A172 (cell line): Measurements from ENCODE around the gene C2orf69. TPM values are rescaled to one million over a fixed set of nuclear protein-coding genes. Genes with fewer than 3 reads are reported as not detected.

Experiments
- DNase-seq: peaks from one replicate; pipeline ENCODE4 v3.0.0-alpha.2; 2015; ENCODE audit warnings: low spot score
- total RNA-seq: library from RNA; depleted of rRNA; stranded (reverse); fragments of >200 nt; shearing (Covaris generic); gene quantifications from 2 replicates; pipeline ENCODE4 v1.2.3, GENCODE V29; 2014; rRNA removed

C2orf69 gene
- total RNA-seq, 1 experiment from 2014 or later, result 28.6 TPM

DNA sequence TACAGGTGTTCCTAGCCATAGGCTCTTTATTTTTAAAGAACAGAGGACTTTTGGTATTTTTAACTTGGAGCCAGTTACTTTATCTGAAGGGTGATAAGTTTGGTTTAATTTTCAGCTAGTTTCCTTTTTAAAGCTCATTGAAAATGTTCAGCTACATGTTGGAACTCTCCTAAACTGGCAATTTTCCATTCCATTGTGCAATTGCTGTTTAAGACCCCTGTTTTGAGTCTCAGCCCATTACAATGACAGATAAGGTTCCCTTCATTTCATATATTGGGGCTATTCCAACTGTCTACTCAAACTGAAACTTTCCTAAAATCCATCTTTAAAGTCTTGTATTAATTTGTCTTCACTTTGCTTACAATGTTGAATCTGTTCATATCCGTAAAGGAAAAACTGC, 55.9 kb downstream of the C2orf69 start:
- DNase-seq, result no peak

DNA sequence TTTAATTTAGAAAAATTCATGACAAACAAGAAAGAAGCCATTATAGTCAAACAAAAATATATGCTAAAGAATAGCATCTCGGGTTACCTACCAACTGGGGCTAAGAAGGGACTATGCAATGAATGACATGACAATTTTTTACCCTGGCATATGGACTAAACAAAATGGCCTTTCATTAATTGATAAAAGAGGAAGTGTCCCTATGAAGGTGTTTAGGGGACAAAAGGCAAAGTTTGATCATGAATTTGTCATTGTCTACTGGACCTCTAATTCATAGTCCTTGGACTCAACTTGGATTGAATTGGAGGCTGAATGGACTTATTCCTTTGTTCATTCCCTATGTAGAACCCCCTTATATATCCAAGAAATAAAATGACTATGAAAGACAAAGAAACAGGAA, 57.0 kb downstream of the C2orf69 start:
- DNase-seq, result no peak

DNA sequence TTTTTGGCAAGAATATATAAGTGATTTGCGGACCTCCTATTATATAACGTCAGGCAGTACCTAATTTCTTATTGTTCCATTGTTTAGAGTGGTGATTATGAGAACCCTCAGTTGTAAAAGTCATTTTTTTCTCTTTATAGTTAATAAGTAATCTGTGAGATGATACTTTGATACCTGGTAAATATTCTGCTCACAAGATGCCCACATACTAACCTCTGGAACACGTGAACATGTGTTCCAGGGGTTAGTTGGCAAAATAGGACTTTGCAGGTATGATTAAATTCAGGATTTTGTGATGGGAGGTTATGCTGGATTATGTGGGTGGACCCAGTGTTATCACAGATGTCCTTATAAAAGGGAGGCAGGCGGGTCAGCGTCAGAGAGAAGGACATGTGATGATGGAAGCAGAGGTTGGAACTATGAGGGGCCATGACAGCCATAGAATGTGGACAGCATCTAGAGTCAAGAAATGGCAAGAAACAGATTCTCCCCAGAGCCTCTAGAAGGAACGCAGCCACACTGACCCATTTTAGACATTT, 61.1 kb downstream of the C2orf69 start:
- no peak for DNase-seq

DNA sequence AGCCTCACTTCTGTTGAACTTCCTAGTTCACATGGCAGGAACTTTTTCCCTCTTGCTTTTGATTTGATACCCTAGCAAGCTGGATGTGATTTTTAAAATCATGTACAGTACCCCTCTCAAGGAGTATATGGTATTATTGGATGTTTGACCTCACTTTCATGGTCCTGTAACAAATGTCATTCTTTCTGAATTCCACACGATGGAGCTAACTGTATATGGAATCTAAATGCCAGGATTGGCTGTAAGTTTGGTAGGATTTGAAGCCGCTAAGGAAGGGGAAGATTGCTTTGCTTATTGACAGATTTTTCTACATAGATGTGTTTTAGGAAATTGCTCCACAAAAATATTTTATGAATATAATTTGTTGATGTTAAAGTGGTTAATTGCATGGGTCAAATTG, 62.6 kb downstream of the C2orf69 start:
- DNase-seq, result peak; percentile 19

DNA sequence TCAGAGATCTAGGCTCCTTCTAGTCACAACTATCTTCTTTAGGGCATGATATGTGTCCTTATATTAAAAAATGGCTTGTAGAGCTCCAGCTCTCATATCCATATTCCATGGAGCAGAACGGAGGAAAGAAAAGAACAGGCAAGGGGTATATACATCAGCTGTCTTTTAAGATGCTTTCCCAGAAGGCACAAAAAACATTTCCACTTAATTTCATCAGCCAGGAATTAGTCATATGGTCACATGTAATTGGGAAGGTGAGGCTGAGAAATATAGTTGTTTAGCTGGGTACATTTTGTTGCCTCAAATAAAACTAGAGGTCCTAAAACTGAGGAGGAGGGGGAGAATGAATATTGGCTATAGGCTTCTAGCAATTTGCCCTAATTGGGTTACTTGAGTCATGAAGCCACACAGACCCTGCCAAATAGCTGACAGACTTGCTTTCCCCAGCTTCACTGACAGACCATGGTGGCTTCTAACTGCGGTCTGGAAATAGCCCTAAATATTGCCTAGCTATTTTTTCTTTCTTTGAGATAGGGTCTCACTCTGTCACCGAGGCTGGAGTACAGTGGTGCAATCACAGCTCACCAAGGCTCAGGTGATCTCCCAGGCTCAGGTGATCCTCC, 64.3 kb downstream of the C2orf69 start:
- DNase-seq, result no peak

Other genes with a start within 250 kb of the C2orf69 start
- 2.9 and 4.2 TPM in 2 replicates for gene FTCDNL1, start 60.1 kb upstream of the C2orf69 start, total RNA-seq
- gene TYW5, start 44.2 kb downstream of the C2orf69 start, total RNA-seq, result 7.9 and 8.8 TPM in 2 replicates
- 29.8 and 37.3 TPM in 2 replicates for gene MAIP1, start 44.3 kb downstream of the C2orf69 start, total RNA-seq